SK-MEL-5 (cell line): Measurements from ENCODE around the gene MROH8. TPM values are rescaled to one million over a fixed set of nuclear protein-coding genes. Genes with fewer than 3 reads are reported as not detected.
"Not testable (repeated sequence)": the region's sequence is repeated elsewhere in the genome, so short reads cannot be mapped to it uniquely, and the experiment has no call there.

Source experiments
- DNase-seq: peaks from one replicate; pipeline ENCODE4 v3.0.0-alpha.2; 2016; ENCODE audit warnings: low read depth, low spot score
- in situ Hi-C: cut with HindIII; loops from 2 replicates; pipeline ENCODE4 v1.10.0; 2016; ENCODE audit warnings: low sequenced_read_pairs, high pct_unique_total_duplicates, low pct_unique_long_range_greater_than_20kb
- total RNA-seq: library from RNA; depleted of rRNA; stranded (reverse); fragments of >200 nt; shearing (Covaris generic); gene quantifications from 2 replicates; pipeline ENCODE4 v1.2.3, GENCODE V29; 2014

MROH8 gene
- total RNA-seq, 1 experiment from 2014 or later = 2.9 TPM

DNA sequence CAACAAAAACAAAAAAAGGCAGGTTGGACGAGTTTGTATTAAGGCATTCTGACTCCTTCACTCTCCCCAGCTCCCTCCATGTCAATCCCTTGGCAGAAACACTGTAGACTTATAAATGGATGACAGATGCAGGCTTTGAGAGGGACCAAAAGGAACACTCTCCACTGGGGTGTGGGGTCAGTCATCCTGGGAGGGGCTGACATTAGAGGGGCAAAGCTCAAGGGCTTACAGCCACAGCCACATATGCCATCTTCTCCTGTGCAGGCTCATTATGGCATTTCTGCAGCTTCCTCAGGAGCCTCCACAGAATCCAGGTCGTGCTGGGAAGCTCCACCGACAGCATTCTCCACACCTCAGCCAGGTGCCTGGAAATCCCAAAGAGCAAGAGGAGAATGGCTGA is 50.5 kb downstream of the MROH8 start:
- in situ Hi-C loops = no loop called here
- DNase-seq = no peak

DNA sequence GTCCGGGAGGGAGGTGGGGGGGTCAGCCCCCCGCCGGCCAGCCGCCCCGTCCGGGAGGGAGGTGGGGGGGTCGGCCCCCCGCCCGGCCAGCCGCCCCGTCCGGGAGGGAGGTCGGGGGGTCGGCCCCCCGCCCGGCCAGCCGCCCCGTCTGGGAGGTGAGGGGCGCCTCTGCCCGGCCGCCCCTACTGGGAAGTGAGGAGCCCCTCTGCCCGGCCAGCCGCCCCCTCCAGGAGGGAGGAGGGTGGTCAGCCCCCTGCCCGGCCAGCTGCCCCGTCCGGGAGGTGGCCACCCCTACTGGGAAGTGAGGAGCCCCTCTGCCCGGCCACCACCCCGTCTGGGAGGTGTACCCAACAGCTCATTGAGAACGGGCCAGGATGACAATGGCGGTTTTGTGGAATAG is 53.1 kb downstream of the MROH8 start:
- in situ Hi-C loops, DNase-seq: not testable (repeated sequence)

DNA sequence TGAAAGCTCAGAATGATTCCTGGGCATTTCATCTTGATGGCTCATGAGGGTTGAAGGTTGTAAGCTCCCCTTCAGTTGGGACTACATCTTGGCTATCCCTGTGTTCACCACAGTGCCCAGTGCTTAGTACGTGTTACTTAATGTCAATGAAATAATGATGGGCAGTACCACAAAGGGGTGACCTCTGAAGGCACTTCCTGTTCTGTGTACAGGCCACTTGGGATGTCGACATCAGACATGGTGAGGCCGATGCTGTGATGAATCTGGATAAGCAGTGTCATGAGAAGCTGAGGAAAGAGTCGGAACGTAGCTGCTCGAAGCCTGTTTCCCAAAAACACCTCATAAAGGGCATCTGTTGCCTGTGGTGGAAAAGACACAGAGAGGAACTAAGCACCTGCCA is 55.9 kb downstream of the MROH8 start:
- in situ Hi-C loops = no loop called here
- DNase-seq = no peak

DNA sequence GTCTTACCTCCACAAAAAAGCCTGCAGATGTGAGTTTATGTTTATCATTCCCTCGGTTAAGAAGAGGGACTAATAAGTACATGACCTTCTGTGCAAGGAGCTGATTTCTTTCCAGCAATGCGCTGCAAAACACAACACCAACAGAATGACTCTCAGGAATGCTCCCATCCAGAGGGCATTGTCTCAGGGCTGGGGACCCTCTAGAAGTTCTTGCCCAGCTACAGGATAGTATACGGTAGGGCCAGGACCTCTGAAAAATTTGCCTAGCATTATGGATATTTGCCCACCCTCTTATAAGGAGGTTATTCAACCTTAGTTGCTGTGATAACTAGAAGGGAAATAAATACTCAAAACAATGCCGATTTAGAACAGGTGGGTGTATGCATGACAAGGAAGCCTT is 58.9 kb downstream of the MROH8 start:
- in situ Hi-C loops = no loop called here
- no peak for DNase-seq

DNA sequence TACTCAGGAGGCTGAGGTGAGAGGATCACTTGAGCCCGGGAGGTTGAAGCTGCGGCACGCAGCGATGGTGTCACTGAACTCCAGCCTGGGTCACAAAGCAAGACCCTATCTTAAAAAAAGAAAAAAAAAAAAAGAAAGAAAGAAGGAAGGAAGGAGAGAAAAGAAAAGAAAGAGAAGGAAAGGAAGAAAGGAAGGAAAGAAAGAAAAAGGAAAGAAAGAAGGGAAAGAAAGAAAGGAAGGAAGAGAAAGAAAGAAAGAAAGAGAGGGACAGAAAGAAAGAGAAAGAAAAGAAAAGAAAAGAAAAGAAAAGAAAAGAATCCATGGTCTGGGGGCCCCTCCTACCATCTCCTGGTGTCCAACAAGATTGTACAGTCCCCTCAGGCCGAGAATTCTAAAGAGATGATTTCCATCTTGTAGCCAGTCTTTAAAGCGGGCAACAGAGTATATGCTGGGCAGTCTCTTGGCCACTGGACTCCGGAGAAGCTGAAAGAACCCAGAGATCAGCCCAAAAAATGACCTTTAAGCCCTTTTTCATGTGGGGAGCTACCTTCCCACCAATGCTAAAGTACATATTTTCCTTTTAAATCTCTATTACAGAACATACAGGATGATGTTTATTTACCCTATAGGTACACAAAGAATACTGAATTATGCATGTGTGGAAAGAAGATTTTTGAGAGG is 59.9 kb downstream of the MROH8 start:
- DNase-seq = no peak
- in situ Hi-C loops = no loop called here

DNA sequence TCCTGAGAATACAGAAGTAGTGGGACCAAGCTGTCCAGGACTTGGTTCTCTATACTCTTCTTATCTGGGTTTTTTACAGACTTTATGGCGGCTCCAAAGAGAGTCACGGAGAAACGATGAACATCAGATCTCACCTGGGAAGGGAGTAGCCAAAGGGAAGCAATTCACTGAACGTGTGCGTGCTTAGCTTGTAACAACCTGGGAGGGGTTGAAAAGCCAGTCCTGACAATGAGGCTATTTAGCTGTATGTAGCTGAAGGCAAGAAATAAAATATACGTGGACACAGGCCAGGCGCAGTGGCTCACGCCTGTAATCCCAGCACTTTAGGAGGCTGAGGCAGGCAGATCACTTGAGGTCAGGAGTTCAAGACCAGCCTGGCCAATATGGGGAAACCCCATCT is 65.3 kb downstream of the MROH8 start:
- no peak for DNase-seq
- in situ Hi-C loops = no loop called here

DNA sequence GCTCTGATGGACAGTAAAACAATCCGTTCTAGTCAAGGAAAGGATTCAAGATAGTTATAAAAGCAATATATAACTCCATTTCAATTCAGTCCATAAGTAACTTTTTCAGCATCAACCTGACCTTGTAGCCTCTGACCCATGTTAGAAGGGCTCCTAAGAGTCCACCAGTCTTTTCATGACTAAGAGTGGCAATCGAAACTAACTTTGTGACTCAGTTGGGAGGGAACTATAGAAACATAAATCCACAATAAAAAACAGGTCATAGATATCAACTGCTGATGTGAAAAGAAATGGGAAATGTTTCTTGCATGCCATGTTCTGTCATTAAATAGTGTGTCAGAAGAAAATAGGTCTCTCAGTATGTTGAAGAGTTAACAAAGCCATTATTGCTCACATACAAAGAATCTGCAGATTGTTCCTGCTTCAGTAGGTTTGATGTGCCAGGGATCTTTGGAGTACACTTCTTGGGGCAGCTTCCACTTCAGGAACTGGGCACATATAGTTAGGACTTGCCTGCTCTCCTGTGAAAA is 67.4 kb downstream of the MROH8 start:
- DNase-seq = no peak
- in situ Hi-C loops = no loop called here

DNA sequence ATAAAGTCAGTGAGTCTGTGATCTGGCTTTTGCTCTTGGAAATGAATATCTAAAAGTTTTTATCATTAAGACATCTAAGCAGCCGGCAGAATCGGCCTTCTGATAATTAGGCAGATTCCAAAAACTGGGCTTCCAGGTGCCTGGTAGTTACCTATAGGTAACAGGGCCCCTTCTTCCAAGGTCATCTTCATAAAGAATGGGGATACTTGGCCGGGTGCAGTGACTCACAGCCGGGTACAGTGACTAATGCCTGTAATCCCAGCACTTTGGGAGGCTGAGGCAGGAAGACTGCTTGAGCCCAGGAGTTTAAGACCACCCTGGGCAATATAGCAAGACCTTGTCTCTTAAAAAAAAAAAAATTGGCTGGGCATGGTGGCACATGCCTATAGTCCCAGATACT is 70.7 kb downstream of the MROH8 start:
- DNase-seq = no peak
- in situ Hi-C loops = no loop called here

DNA sequence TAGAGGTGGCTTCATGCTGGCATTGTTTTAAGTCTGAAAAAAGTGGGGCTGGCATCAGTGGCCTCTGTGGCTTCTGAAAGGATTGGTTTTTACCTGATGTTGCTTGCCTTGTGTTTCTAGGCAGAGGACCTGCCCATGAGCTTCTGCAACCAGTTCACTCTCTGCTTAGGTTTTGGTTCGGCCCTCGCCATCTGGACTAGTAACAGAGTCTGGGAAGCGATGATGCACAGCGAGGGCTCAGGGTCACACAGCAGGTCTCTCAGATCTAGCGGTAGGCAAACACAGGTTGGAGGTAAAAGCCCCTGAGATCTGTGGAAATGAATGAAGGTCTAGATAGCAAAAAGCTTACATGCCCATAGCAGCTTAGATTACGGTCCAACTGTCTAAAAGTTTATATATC is 76.8 kb downstream of the MROH8 start:
- DNase-seq = no peak

DNA sequence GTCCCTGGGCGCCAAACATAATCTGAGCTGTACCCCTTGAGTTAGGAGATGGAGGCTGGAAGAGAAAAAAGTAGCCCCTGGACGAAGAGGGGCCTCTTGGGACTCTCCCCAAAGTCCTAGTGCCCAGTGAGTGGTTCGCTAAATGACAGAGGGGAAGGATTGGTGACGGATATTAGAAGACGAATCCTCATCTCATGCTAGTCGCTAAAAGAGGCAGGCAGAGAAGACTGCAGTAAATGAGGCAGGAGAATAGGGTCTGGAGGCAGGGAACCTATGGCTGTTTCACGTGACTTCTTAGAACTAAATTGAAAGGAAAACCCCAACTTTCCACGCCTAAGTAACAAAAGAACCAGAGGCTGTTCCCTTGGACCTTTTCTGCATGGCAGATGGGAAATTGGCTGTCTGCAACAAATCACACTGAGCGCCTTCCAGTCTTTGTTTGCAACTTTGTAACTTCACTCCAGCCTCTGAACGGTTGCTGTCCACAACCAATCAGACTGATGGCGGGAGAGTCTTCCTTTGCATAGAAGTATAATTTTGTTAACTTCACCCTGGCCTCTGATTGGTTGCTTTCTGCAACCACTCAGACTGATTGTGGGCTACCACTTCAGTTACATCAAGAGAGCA is 82.8 kb downstream of the MROH8 start:
- DNase-seq = peak; percentile 20
- in situ Hi-C loops = no loop called here

More for the DNA sequence above, 76.8 kb downstream of the MROH8 start:
- in situ Hi-C loops = no loop called here

DNA sequence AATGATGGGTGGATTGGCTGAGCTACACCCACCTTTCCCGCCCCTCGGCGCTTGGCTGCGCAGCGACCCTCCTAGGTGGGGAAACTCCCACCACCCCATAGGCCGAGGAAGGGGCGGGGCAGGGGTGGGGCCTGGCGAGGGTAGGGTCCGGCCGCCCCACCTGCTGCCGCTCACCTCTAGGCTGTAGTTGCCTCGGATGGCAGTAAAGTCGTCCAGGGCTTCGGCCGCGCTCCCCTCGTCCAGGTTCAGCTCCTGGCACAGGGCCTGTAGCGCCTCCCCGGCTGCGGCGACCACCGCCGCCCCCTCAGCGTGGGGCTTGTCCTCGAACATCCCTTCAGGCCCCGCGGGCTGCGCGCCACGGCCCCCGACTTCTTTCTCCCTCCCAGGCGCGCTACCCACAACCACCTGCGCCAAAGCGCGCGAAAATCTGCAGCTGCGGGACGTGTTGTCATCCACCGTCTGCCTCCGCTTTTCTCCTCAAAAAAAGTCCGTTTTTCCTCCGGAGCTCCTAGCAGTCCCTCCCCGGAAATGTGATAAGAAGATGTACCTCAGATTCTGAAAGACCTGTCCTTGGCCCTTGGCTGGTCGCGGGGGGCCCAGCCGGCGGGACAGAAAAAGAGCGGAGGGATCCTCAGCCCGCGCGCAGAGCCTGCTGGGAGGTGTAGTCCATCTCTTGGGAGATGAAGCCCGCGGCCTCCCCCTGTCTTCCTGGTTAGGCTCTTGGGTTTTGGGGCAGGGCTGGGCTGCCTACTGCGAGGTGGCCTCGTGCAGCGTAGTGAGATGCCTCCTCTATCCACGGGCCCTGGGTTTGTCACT is 83.5 kb downstream of the MROH8 start, which contains the start of gene RBL1:
RBL1 (minus strand) TSS at position 399 of the 816 bp plus-strand sequence; CDS start at position 330, 69 bp downstream.
- peak; percentile 85 for DNase-seq
- in situ Hi-C loops = no loop called here

DNA sequence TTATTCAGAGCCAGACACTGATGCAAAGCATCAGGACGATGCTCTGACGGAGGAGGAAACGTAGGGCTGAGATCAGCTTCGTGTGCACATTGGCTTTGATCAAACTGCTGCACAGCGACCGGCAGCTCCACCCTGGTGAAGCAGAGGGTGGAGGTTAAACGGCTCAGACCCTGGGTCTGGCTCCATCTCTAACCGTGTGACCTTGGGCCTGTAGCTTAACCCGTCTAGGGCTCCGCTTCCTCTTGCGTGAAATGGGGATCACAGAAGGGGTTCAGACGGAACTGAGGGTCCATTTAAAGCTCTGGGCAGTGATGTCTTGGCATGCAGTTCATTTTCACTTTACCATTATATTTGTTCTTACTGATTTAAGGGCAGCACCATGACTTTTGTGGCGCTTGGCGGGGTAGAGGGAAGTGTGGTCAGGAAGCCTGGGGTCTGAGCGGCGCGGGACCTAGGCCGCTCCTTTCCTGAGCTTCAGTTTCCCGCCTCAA is 84.2 kb downstream of the MROH8 start:
- peak; percentile 13 for DNase-seq
- in situ Hi-C loops = no loop called here

DNA sequence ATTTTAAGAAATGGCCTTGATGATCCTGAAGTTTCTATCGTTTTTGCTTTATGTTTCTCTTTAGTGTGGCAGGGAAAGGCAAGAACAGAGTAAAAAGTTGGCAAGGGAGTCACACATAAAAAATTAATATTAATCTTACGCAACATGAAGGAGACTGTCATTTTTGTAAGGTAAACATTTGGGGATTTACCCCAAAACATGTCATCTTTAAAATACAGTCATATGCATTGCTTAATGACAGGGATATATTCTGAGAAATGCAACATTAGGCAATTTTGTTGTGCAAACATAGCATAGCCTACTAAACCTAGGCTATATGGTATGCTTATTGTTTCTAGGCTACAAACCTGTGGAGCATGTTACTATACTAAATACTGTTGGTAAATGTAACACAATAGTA is 88.9 kb downstream of the MROH8 start:
- in situ Hi-C loops = no loop called here
- no peak for DNase-seq

DNA sequence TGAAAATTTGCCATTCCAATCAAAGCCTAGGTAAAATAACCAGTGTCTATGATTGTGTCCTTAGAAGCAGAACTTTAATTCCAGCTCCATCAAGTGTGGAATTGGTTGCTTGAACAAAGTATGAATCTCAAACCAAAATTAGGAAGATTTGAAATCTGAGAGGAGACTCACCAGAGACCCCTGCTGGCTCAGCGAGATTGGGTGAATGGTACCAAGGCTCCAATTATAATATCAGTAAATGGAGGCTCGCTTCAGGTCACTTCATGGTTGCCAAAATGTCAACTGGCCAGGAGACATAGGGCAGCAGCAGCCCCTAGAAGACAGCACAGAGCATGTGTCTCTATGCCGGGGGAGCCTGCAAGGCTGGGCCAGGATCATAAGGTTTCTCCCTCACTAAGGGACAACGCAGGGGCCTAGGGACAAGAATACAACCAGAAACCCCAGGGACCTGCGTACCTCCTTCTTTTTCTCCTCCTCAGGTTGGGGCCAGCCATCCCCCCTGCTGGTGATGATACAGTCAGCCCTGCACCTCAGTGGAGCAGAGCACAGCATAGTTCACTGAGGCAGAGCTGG is 97.5 kb downstream of the MROH8 start:
- peak; percentile 54 for DNase-seq
- in situ Hi-C loops = no loop called here

DNA sequence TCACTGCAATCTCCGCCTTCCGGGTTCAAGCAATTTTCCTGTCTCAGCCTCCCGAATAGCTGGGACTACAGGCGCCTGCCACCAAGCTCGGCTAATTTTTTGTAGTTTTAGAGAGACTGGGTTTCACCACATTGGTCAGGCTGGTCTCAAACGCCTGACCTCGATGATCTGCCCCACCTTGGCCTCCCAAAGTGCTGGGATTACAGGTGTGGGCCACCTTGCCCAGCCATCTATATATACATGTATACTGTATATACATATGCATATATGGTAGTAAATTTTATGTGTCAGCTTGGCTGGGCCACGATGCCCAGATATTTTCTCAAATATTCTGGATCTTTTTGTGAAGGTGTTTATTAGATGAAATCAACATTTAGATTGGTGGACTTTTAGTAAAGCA is 102.3 kb downstream of the MROH8 start:
- DNase-seq = no peak
- in situ Hi-C loops = no loop called here

DNA sequence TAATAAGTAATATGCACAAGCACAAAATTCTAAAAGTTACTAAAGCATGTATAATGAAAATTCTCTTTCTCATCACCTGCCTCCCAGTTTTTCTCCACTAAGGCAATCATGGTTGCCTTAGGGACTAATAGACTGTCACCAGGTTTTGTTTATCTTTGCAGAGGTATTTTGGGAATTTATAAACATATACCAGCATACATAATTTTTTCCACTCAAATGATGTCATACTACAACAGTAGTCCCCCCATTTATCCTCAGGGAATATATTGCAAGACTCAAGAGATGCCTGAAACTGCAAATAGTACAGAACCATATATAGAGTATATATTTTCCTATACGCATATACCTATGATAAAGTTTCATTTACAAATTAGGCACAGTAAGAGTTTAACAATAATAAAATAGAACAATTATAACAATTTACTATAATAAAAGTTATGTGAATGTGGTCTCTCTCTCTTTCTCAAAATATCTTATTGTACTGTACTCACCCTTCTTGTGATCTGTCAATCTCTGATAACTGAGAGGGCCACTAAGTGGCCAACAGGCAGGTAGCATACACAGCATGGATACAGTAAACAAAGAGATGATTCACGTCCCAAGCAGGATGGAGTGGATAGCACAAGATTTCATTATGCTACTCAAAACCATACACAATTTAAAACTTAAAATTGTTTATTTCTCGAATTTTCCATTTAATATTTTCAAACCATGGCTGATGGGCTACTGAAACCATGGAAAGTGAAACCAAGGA is 103.2 kb downstream of the MROH8 start:
- peak; percentile 13 for DNase-seq
- in situ Hi-C loops = no loop called here
